MM.1S (cell line): Measurements from ENCODE around the gene WBP11.

ENCODE experiments used
- DNase-seq: peaks from one replicate; pipeline ENCODE4 v3.0.0-alpha.2; 2015
- H2AFZ ChIP-seq: fragments of 300-600 bp; sonication (generic); 2 replicates; pipeline ENCODE4 v1.6.0; 2016; ENCODE audit warnings: antibody characterized with exemption, low read length
- H3F3A ChIP-seq: fragments of 300-600 bp; sonication (generic); 2 replicates; pipeline ENCODE4 v1.6.1; 2016; ENCODE audit warnings: mild to moderate bottlenecking, antibody characterized with exemption, low read length, moderate library complexity, mixed read lengths; ENCODE audit not compliant: insufficient read depth
- H3K27ac ChIP-seq: fragments of 300-600 bp; sonication (generic); 2 replicates; pipeline ENCODE4 v1.5.1; 2016; ENCODE audit warnings: mild to moderate bottlenecking, low read length
- H3K27me3 ChIP-seq: fragments of 300-600 bp; sonication (generic); replicated peaks from 2 replicates; pipeline ENCODE4 v1.6.0; 2016; ENCODE audit warnings: low read length; ENCODE audit not compliant: insufficient read depth
- H3K36me3 ChIP-seq: fragments of 300-600 bp; sonication (generic); replicated peaks from 2 replicates; pipeline ENCODE4 v1.6.1; 2016; ENCODE audit warnings: mild to moderate bottlenecking, low read length, mixed read lengths; ENCODE audit not compliant: insufficient read depth
- H3K4me1 ChIP-seq: fragments of 300-600 bp; sonication (generic); 2 replicates; pipeline ENCODE4 v1.6.1; 2016; ENCODE audit warnings: low read length, mixed read lengths
- H3K4me2 ChIP-seq: fragments of 300-600 bp; sonication (generic); 2 replicates; pipeline ENCODE4 v1.6.0; 2016; ENCODE audit warnings: low read depth, low read length
- H3K4me3 ChIP-seq: fragments of 300-600 bp; sonication (generic); 2 replicates; pipeline ENCODE4 v1.5.1; 2016; ENCODE audit warnings: low read length, mixed read lengths
- H3K79me2 ChIP-seq: fragments of 300-600 bp; sonication (generic); 2 replicates; pipeline ENCODE4 v1.6.1; 2016; ENCODE audit warnings: mixed run types, low read length, mixed read lengths
- H3K9ac ChIP-seq: fragments of 300-600 bp; sonication (generic); 2 replicates; pipeline ENCODE4 v1.6.1; 2016; ENCODE audit warnings: low read length, mixed read lengths
- H3K9me2 ChIP-seq: fragments of 300-600 bp; sonication (generic); replicated peaks from 2 replicates; pipeline ENCODE4 v1.6.1; 2016; ENCODE audit warnings: mild to moderate bottlenecking, low read length, mixed read lengths; ENCODE audit not compliant: insufficient read depth
- H3K9me3 ChIP-seq: fragments of 300-600 bp; sonication (generic); replicated peaks from 2 replicates; pipeline ENCODE4 v1.6.1; 2016; ENCODE audit warnings: mild to moderate bottlenecking, low read length, mixed read lengths; ENCODE audit not compliant: insufficient read depth
- H4K20me1 ChIP-seq: fragments of 300-600 bp; sonication (generic); 2 replicates; pipeline ENCODE4 v1.6.1; 2016; ENCODE audit warnings: mild to moderate bottlenecking, low read length, moderate library complexity, mixed read lengths; ENCODE audit not compliant: insufficient read depth
- EZH2 ChIP-seq: fragments of 300-600 bp; sonication (generic); optimal IDR thresholded peaks from 2 replicates; pipeline ENCODE3; 2017; ENCODE audit warnings: low read depth, mild to moderate bottlenecking, antibody characterized with exemption, low read length, mixed read lengths
- EZH2phosphoT487 ChIP-seq: fragments of 300-600 bp; sonication (generic); IDR thresholded peaks from 2 replicates; pipeline ENCODE4 v1.6.1; 2018; ENCODE audit warnings: antibody characterized with exemption, low read length
- TF ChIP-seq, protein P1 (sequence below): fragments of 300-600 bp; sonication (generic); IDR thresholded peaks from 2 replicates; pipeline ENCODE4 v1.5.1; 2016; ENCODE audit warnings: antibody characterized with exemption, low read length, mixed read lengths

Gene WBP11

DNA sequence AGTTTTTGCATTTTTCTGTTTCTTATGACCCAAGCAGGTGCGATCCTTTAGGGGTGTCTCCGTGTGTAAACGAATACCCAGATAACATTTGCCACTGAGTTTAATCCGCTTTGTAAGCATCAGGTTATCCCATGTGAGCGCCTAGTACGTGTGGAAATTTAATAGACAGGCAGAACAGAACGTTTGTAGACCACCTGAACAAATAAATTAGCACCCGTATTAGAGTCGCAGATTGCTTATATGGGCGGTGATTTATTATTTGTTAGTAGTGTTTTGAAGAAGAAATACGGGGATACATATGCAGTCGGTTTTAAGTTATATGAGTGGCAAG, 517 bp upstream of the WBP11 start:
- Histone ChIP-seq H3K9me2 (no peaks in the 10 kb centered on the region), H3K79me2 (peaks cover 44% of the 10 kb centered on the region), H3K9ac (peak overlapping the region; percentile 54), H3K27me3 (no peaks in the 10 kb centered on the region), H2AFZ (peak overlapping the region; percentile 64), H3K27ac (peak overlapping the region; percentile 74; the same call in 1 of the 2 replicates), H3F3A (no peaks in the 10 kb centered on the region; the same call in 1 of the 2 replicates), H4K20me1 (no peaks in the 10 kb centered on the region), H3K36me3 (peaks cover 4% of the 10 kb centered on the region; the same call in 1 of the 2 replicates), H3K4me1 (peaks cover 12% of the 10 kb centered on the region; the same call in 1 of the 2 replicates), H3K9me3 (no peaks in the 10 kb centered on the region), H3K4me3 (peak overlapping the region; percentile 89), H3K4me2 (peak overlapping the region; percentile 79)
- TF ChIP-seq EZH2phosphoT487: no peak
- TF ChIP-seq, protein P1, sequence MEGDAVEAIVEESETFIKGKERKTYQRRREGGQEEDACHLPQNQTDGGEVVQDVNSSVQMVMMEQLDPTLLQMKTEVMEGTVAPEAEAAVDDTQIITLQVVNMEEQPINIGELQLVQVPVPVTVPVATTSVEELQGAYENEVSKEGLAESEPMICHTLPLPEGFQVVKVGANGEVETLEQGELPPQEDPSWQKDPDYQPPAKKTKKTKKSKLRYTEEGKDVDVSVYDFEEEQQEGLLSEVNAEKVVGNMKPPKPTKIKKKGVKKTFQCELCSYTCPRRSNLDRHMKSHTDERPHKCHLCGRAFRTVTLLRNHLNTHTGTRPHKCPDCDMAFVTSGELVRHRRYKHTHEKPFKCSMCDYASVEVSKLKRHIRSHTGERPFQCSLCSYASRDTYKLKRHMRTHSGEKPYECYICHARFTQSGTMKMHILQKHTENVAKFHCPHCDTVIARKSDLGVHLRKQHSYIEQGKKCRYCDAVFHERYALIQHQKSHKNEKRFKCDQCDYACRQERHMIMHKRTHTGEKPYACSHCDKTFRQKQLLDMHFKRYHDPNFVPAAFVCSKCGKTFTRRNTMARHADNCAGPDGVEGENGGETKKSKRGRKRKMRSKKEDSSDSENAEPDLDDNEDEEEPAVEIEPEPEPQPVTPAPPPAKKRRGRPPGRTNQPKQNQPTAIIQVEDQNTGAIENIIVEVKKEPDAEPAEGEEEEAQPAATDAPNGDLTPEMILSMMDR: no peak
- TF ChIP-seq EZH2: no peak
- no peak for DNase-seq

DNA sequence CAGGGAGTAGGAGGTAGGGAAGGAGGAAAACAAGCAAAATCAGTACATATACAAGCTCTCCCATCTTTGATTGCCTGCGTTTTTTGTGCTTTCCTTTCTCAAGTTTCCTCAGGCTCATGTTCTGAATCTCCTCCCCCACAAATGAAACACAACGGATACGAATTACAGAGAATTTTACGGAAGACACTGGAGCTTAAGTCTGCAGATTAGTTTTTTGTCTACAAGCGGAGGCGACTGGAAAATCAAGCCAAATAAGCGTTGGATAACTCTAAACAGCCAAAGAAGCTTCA, 612 bp downstream of the WBP11 start:
- H2AFZ ChIP-seq: peak overlapping the region; percentile 48
- TF ChIP-seq, protein P1: no peak

DNA sequence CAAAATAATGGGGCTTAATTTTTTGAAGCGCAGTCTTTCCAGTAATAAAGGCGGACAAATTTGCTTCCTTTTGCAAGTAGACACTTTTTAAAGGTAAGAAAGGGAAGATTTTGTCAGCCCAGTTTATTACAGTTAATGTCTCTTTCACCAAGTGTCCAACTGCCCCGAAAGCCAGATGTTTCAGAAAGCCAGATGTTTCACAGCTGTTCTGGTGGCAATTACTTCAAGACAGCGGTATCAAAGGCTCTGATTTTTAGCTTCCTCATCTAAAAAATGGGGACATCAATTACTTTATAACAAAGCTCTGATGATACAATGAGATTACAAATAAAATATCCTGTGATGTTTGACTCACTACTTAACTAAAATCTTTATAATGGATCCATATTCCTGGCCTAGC, 1.0 kb downstream of the WBP11 start:
- no peaks in the 10 kb centered on the region for H3K9me2 ChIP-seq
- H3K4me2 ChIP-seq: peak overlapping the region; percentile 76
- no peak for TF ChIP-seq EZH2
- no peaks in the 10 kb centered on the region for H3K27me3 ChIP-seq
- peaks cover 10% of the 10 kb centered on the region; the same call in 1 of the 2 replicates for H3K36me3 ChIP-seq
- DNase-seq: no peak
- H4K20me1 ChIP-seq: no peaks in the 10 kb centered on the region
- H3K27ac ChIP-seq: peak overlapping the region; percentile 74; the same call in 1 of the 2 replicates
- H3K4me3 ChIP-seq: peak overlapping the region; percentile 89
- no peaks in the 10 kb centered on the region; the same call in 1 of the 2 replicates for H3F3A ChIP-seq
- H3K4me1 ChIP-seq: peaks cover 12% of the 10 kb centered on the region; the same call in 1 of the 2 replicates
- H3K9me3 ChIP-seq: no peaks in the 10 kb centered on the region
- H3K79me2 ChIP-seq: peaks cover 59% of the 10 kb centered on the region
- H3K9ac ChIP-seq: peak overlapping the region; percentile 93
- no peak overlapping the region for H2AFZ ChIP-seq

More for the DNA sequence above, 612 bp downstream of the WBP11 start:
- Histone ChIP-seq H3K9ac (peak overlapping the region; percentile 93), H3K79me2 (peaks cover 55% of the 10 kb centered on the region), H3K27me3 (no peaks in the 10 kb centered on the region), H3K4me3 (peak overlapping the region; percentile 89), H3K9me3 (no peaks in the 10 kb centered on the region), H4K20me1 (no peaks in the 10 kb centered on the region), H3K36me3 (peaks cover 9% of the 10 kb centered on the region; the same call in 1 of the 2 replicates), H3K4me1 (peaks cover 12% of the 10 kb centered on the region; the same call in 1 of the 2 replicates), H3K4me2 (peak overlapping the region; percentile 76), H3K9me2 (no peaks in the 10 kb centered on the region), H3K27ac (peak overlapping the region; percentile 74), H3F3A (no peaks in the 10 kb centered on the region; the same call in 1 of the 2 replicates)
- no peak for DNase-seq

DNA sequence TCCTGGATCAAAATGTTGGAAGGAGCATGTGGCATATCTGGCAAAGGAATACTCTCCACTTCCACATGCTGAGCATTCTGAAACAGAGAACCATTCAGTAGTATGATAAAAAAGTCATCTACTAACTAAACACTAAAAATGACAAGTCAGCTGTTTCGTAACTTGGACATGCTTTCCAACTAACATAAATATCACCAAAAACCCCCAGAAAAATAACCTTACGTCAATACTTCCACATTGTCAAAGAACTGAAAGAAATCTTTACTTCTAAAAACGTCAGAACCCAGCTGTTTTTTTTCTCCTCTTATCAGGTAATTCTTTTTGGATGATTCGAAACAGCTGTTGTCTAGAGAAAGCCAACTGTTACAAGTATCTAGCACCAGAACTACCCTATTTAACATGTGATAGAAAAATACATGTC, 8.2 kb downstream of the WBP11 start:
- Histone ChIP-seq H2AFZ (no peak overlapping the region), H3K79me2 (peaks cover 48% of the 10 kb centered on the region), H3K9ac (no peak overlapping the region), H3K27ac (peak overlapping the region; percentile 37; the same call in 1 of the 2 replicates), H3F3A (no peaks in the 10 kb centered on the region), H3K36me3 (peaks cover 20% of the 10 kb centered on the region; the same call in 1 of the 2 replicates), H3K27me3 (no peaks in the 10 kb centered on the region), H3K4me1 (no peaks in the 10 kb centered on the region), H3K4me3 (no peak overlapping the region), H3K9me3 (no peaks in the 10 kb centered on the region), H3K9me2 (no peaks in the 10 kb centered on the region), H4K20me1 (no peaks in the 10 kb centered on the region), H3K4me2 (no peak overlapping the region)
- DNase-seq: no peak
- TF ChIP-seq EZH2 (no peak), EZH2phosphoT487 (no peak)
- TF ChIP-seq, protein P1: no peak
